Vagina (tissue), 2 donors: ENCODE measurements around the gene MPST. TPM values are rescaled to one million over a fixed set of nuclear protein-coding genes. Genes with fewer than 3 reads are reported as not detected.

ENCODE experiments used
- DNase-seq, 2 donors: peaks; one replicate each; pipeline ENCODE4 v3.0.0-alpha.2; 2017; ENCODE audit errors: extremely low spot score in 2 of 2
- H3K27ac ChIP-seq: fragments of 200-600 bp; sonication (generic); one replicate; pipeline ENCODE4 v1.5.1; 2019
- H3K27me3 ChIP-seq: fragments of 200-600 bp; sonication (generic); one replicate; pipeline ENCODE4 v1.5.1; 2019
- H3K36me3 ChIP-seq, 2 donors: fragments of 200-600 bp; sonication (generic); one replicate each; pipeline ENCODE4 v1.5.1; 2017 to 2019
- H3K4me1 ChIP-seq: fragments of 200-600 bp; sonication (generic); one replicate; pipeline ENCODE4 v1.5.1; 2019
- H3K4me3 ChIP-seq, 2 donors: fragments of 200-600 bp; sonication (generic); 1 replicate in 1 of 2; 2 replicates in 1 of 2; pipeline ENCODE4 v1.5.1; 2016 to 2019
- H3K9me3 ChIP-seq: fragments of 200-600 bp; sonication (generic); one replicate; pipeline ENCODE4 v1.5.1; 2019
- POLR2A ChIP-seq, 2 donors: fragments of 450-650 bp; IDR thresholded peaks; one replicate each; pipeline ENCODE4 v1.6.1; 2017; ENCODE audit warnings: antibody characterized with exemption in 2 of 2, mild to moderate bottlenecking in 2 of 2, moderate library complexity in 2 of 2
- POLR2AphosphoS5 ChIP-seq, 2 donors: sonication (generic); formaldehyde crosslinking; IDR thresholded peaks; one replicate each; pipeline ENCODE4 v1.9.0; 2017; ENCODE audit warnings: antibody characterized with exemption in 2 of 2, mild to moderate bottlenecking in 2 of 2, low read depth in 1 of 2; ENCODE audit not compliant: insufficient read depth in 1 of 2
- intact Hi-C: fragments of 100-400 bp; cut with DNase I; formaldehyde crosslinking; loops from one replicate; pipeline ENCODE4 v1.15.1; 2023
- total RNA-seq: library from RNA; depleted of rRNA; stranded (reverse); fragments of >200 nt; gene quantifications from one replicate; pipeline ENCODE4 v1.2.3, GENCODE V29; 2016
- TF ChIP-seq, protein P1 (sequence below), 3 experiments: fragments of 450-650 bp in 2 of 3; fragments of 200-600 bp in 1 of 3; sonication (generic) in 1 of 3; IDR thresholded peaks; one replicate each; pipeline ENCODE4 v1.5.1; 2017 to 2019; ENCODE audit warnings: antibody characterized with exemption in 3 of 3, mild to moderate bottlenecking in 2 of 3, moderate library complexity in 2 of 3

The MPST gene
- total RNA-seq, 1 donor from 2014 or later, result 126 TPM

DNA sequence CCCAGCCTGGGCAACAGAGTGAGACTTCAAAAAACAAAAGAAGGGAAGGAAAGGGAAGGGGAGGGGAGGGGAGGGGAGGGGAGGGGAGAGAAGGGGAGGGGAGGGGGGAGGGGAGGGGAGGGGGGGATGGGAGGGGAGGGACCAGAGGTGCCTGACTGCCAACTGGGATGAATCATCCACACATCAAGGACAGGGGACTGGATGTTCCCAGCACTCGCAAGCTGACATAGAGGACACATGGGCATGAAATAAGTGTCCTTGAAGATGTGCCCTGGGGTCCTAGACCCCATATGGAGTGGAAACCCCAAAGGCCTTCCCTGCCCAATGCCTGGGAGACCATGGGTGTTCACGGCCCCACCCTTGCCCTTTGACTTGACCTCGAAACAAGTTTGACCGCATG, 20.1 kb upstream of the MPST start:
- H3K4me3 ChIP-seq, result no peak overlapping the region
- intact Hi-C loops, result no loop called here
- H3K4me1 ChIP-seq, result no peaks in the 10 kb centered on the region
- TF ChIP-seq POLR2A (IDR thresholded peaks at IDR 0.05) (no peak), POLR2AphosphoS5 (IDR thresholded peaks at IDR 0.05; ENCODE audit: insufficient read depth in 1 of 2, low read depth in 1 of 2) (no peak)
- TF ChIP-seq, protein P1, sequence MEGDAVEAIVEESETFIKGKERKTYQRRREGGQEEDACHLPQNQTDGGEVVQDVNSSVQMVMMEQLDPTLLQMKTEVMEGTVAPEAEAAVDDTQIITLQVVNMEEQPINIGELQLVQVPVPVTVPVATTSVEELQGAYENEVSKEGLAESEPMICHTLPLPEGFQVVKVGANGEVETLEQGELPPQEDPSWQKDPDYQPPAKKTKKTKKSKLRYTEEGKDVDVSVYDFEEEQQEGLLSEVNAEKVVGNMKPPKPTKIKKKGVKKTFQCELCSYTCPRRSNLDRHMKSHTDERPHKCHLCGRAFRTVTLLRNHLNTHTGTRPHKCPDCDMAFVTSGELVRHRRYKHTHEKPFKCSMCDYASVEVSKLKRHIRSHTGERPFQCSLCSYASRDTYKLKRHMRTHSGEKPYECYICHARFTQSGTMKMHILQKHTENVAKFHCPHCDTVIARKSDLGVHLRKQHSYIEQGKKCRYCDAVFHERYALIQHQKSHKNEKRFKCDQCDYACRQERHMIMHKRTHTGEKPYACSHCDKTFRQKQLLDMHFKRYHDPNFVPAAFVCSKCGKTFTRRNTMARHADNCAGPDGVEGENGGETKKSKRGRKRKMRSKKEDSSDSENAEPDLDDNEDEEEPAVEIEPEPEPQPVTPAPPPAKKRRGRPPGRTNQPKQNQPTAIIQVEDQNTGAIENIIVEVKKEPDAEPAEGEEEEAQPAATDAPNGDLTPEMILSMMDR (IDR thresholded peaks at IDR 0.05), result no peak
- H3K27me3 ChIP-seq, result no peaks in the 10 kb centered on the region
- H3K36me3 ChIP-seq, result no peaks in the 10 kb centered on the region
- DNase-seq, result no peak
- H3K9me3 ChIP-seq, result no peaks in the 10 kb centered on the region
- no peak overlapping the region for H3K27ac ChIP-seq

DNA sequence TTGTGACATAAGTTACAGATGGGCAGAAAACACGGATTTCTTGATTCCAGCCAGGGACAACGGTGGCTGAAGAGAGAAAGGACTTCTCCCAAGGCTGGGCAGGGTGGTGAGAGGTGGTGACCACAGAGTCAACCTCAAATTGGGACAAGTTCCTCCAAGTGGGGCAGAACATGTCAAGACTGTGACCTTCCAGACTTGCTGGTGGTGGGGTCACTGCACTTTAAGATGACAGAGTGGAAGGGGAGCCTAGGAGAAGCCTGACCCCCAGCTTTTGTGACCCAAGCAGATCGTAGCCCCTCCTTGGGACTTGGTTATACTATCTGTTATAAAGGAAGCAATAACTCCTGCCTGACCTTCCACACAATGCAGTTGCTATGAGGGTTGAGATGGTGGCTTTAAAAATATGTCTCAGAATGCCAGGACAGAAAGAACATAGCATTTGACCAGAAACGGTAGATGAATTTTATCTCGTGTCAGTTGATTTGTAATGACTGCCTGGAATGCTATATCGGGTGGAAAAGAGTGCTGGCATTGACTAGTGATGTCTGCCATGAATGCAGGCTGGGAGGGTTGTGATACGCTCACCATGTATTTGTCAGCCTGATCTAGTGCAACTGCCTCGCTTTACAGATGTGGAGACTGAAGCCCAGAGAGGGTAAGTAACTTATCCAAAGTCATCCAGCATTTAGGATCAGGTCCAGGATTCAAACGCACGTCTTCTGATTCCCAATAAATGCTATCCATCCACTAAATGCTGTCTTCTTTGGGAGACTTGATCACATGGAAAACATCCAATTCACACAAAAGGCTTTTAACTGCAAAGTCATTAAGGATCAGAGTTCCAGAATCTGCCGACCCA, 18.6 kb upstream of the MPST start:
- TF ChIP-seq POLR2AphosphoS5 (IDR thresholded peaks at IDR 0.05; ENCODE audit: insufficient read depth in 1 of 2, low read depth in 1 of 2), result no peak
- TF ChIP-seq POLR2A (IDR thresholded peaks at IDR 0.05), result no peak
- TF ChIP-seq, protein P1 (IDR thresholded peaks at IDR 0.05), result no peak
- Histone ChIP-seq H3K27me3 (no peaks in the 10 kb centered on the region), H3K36me3 (no peaks in the 10 kb centered on the region), H3K27ac (no peak overlapping the region), H3K4me1 (no peaks in the 10 kb centered on the region), H3K4me3 (no peak overlapping the region), H3K9me3 (no peaks in the 10 kb centered on the region)
- intact Hi-C loops, result no loop called here
- DNase-seq, result no peak

DNA sequence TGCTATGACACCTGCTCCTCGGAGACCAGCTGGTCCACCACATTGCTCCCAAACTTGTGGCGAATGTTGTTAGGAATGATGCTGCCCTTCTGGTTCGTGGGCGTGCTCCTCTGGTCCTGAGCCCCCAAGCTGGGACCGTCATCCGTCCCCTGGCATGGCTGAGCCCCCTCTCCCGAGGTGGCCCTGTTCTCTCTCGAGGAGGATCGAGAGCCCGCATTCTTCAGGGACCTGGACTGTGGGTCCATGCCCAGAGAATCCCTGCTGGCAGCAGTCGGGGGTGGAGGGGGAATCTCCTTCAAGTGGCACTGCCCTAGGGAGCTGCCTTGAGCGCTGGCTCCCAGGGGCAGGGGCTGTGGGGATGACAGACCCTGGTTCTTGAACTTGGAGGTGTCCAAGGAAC, 17.7 kb upstream of the MPST start:
- no peak overlapping the region for H3K27ac ChIP-seq
- no peaks in the 10 kb centered on the region for H3K27me3 ChIP-seq
- TF ChIP-seq, protein P1 (IDR thresholded peaks at IDR 0.05), result no peak
- TF ChIP-seq POLR2A (IDR thresholded peaks at IDR 0.05) (no peak), POLR2AphosphoS5 (IDR thresholded peaks at IDR 0.05; ENCODE audit: insufficient read depth in 1 of 2, low read depth in 1 of 2) (no peak)
- H3K36me3 ChIP-seq, result no peaks in the 10 kb centered on the region
- intact Hi-C loops, result no loop called here
- no peak overlapping the region for H3K4me3 ChIP-seq
- no peaks in the 10 kb centered on the region for H3K4me1 ChIP-seq
- H3K9me3 ChIP-seq, result no peaks in the 10 kb centered on the region
- no peak for DNase-seq

DNA sequence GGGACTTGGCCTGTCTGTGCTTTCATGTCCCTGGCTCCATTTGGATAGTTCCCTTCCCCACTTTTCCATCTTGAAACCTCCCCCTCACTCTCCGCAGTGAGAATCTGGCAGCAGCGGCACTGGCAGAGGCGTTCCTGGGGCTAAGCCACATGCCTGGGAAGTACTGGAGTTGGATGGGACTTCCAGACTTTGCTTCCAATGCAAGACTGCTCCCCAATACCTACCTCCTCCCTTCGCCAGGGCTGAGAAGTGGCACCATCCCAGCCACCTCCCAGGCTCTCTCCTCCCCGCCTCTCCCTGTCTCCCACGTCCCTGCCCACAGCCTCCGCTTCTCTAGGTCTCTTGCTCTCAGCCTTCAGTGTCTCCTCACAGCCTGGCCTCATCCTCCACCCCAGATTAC, 16.9 kb upstream of the MPST start:
- intact Hi-C loops, result no loop called here
- H3K27me3 ChIP-seq, result no peaks in the 10 kb centered on the region
- H3K27ac ChIP-seq, result no peak overlapping the region

More for the DNA sequence above, 16.9 kb upstream of the MPST start:
- H3K4me1 ChIP-seq, result no peaks in the 10 kb centered on the region
- H3K36me3 ChIP-seq, result no peaks in the 10 kb centered on the region
- H3K4me3 ChIP-seq, result no peak overlapping the region
- TF ChIP-seq POLR2AphosphoS5 (IDR thresholded peaks at IDR 0.05; ENCODE audit: insufficient read depth in 1 of 2, low read depth in 1 of 2) (no peak), POLR2A (IDR thresholded peaks at IDR 0.05) (no peak)
- TF ChIP-seq, protein P1 (IDR thresholded peaks at IDR 0.05), result no peak
- DNase-seq, result no peak
- H3K9me3 ChIP-seq, result no peaks in the 10 kb centered on the region
